ENCODE data around the gene IL22RA1. TPM values are rescaled to one million over a fixed set of nuclear protein-coding genes. Genes with fewer than 3 reads are reported as not detected.

Gene IL22RA1
- total RNA-seq, 1 donor from 2014 or later: 0.87 TPM

GRCh38 chr1:24186993-24187790 is 44.3 kb upstream of the IL22RA1 start, which contains the start of gene IFNLR1:
IFNLR1 (minus strand) TSS chr1:24187289; CDS start chr1:24187248, 41 bp downstream.
- H3K4me3 ChIP-seq: peak within 1 kb of the TSS; percentile 65
- intact Hi-C loops (cut with DNase I): no loop called here
- no peaks in the 10 kb centered on the region for H3K27me3 ChIP-seq
- no peaks in the 10 kb centered on the region for H3K9me3 ChIP-seq
- peaks cover 30% of the 10 kb centered on the region for H3K4me1 ChIP-seq
- peak within 1 kb of the TSS; percentile 77 for H3K27ac ChIP-seq
- no peak for TF ChIP-seq CTCF (IDR thresholded peaks at IDR 0.05)
- ATAC-seq (peak; percentile 90), DNase-seq (peak; percentile 91)
- H3K36me3 ChIP-seq: no peaks in the 10 kb centered on the region

- Histone ChIP-seq H3K4me1 (peaks cover 30% of the 10 kb centered on the region), H3K36me3 (no peaks in the 10 kb centered on the region), H3K27ac (peak overlapping the region; percentile 77), H3K27me3 (no peaks in the 10 kb centered on the region), H3K4me3 (peak overlapping the region; percentile 65), H3K9me3 (no peaks in the 10 kb centered on the region)
- no peak for TF ChIP-seq CTCF (IDR thresholded peaks at IDR 0.05)
- DNase-seq (no peak), ATAC-seq (no peak)
- intact Hi-C loops (cut with DNase I): no loop called here
Observed at GRCh38 chr1:24186711-24186992, 43.7 kb upstream of the IL22RA1 start.

GRCh38 chr1:24186031-24186710 is 43.2 kb upstream of the IL22RA1 start:
- Histone ChIP-seq H3K4me3 (peak overlapping the region; percentile 65), H3K36me3 (no peaks in the 10 kb centered on the region), H3K4me1 (peaks cover 30% of the 10 kb centered on the region), H3K27ac (no peak overlapping the region), H3K9me3 (no peaks in the 10 kb centered on the region), H3K27me3 (no peaks in the 10 kb centered on the region)
- DNase-seq (no peak), ATAC-seq (no peak)
- TF ChIP-seq CTCF (IDR thresholded peaks at IDR 0.05): no peak
- intact Hi-C loops (cut with DNase I): no loop called here

- H3K4me3 ChIP-seq: no peak overlapping the region
- no peaks in the 10 kb centered on the region for H3K36me3 ChIP-seq
- DNase-seq (no peak), ATAC-seq (no peak)
- H3K27me3 ChIP-seq: no peaks in the 10 kb centered on the region
- TF ChIP-seq CTCF (IDR thresholded peaks at IDR 0.05): no peak
- H3K4me1 ChIP-seq: peaks cover 24% of the 10 kb centered on the region
- no peaks in the 10 kb centered on the region for H3K9me3 ChIP-seq
- H3K27ac ChIP-seq: no peak overlapping the region
- intact Hi-C loops (cut with DNase I): no loop called here
Observed at GRCh38 chr1:24185076-24185475, 42.1 kb upstream of the IL22RA1 start.

GRCh38 chr1:24182061-24182460 is 39.1 kb upstream of the IL22RA1 start:
- ATAC-seq (peak; percentile 22), DNase-seq (no peak)
- H3K27me3 ChIP-seq: no peaks in the 10 kb centered on the region
- H3K27ac ChIP-seq: no peak overlapping the region
- peaks cover 9% of the 10 kb centered on the region for H3K4me1 ChIP-seq
- H3K4me3 ChIP-seq: no peak overlapping the region
- H3K36me3 ChIP-seq: no peaks in the 10 kb centered on the region
- H3K9me3 ChIP-seq: no peaks in the 10 kb centered on the region
- intact Hi-C loops (cut with DNase I): no loop called here
- TF ChIP-seq CTCF (IDR thresholded peaks at IDR 0.05): no peak

Data from upper lobe of right lung (tissue), 1 donor.